Suprapubic skin (tissue), 4 donors: Measurements from ENCODE around the gene CHRNB2. TPM values are rescaled to one million over a fixed set of nuclear protein-coding genes. Genes with fewer than 3 reads are reported as not detected.

Source experiments
- DNase-seq, 2 donors: peaks; one replicate each; pipeline ENCODE4 v3.0.0-alpha.2; 2019; ENCODE audit warnings: low spot score in 2 of 2
- H3K27ac ChIP-seq: fragments of 200-600 bp; sonication (generic); one replicate; pipeline ENCODE4 v1.5.1; 2019
- H3K27me3 ChIP-seq: fragments of 200-600 bp; sonication (generic); one replicate; pipeline ENCODE4 v1.5.1; 2019
- H3K36me3 ChIP-seq: fragments of 200-600 bp; sonication (generic); one replicate; pipeline ENCODE4 v1.5.1; 2019
- H3K4me1 ChIP-seq: fragments of 200-600 bp; sonication (generic); one replicate; pipeline ENCODE4 v1.5.1; 2019
- H3K4me3 ChIP-seq: fragments of 200-600 bp; sonication (generic); one replicate; pipeline ENCODE4 v1.5.1; 2019; ENCODE audit warnings: mild to moderate bottlenecking
- H3K9me3 ChIP-seq: fragments of 200-600 bp; sonication (generic); one replicate; pipeline ENCODE4 v1.5.1; 2019
- EP300 ChIP-seq: sonication (generic); formaldehyde crosslinking; IDR thresholded peaks from one replicate; pipeline ENCODE4 v1.6.1; 2017; ENCODE audit warnings: antibody characterized with exemption
- POLR2A ChIP-seq, 2 donors: fragments of 450-650 bp; IDR thresholded peaks; one replicate each; pipeline ENCODE4 v1.6.1; 2017; ENCODE audit warnings: antibody characterized with exemption in 2 of 2, mild to moderate bottlenecking in 2 of 2, moderate library complexity in 2 of 2
- POLR2AphosphoS5 ChIP-seq, 3 donors: sonication (generic); formaldehyde crosslinking; IDR thresholded peaks; one replicate each; pipeline ENCODE4 v1.6.1; 2017; ENCODE audit warnings: antibody characterized with exemption in 3 of 3
- WGBS: methylation state at CpG from one replicate; pipeline ENCODE4 v1.1.5; 2018; 5-methylcytosine and 5-hydroxymethylcytosine counted together
- total RNA-seq, 4 donors: library from RNA; depleted of rRNA; stranded (reverse); fragments of >200 nt; gene quantifications; one replicate each; pipeline ENCODE4 v1.1.0, GENCODE V29; 2016
- TF ChIP-seq, protein P1 (sequence below), 2 donors: fragments of 200-600 bp in 1 of 2; fragments of 450-650 bp in 1 of 2; sonication (generic) in 1 of 2; IDR thresholded peaks; one replicate each; pipeline ENCODE4 v1.5.1; 2016 to 2019; ENCODE audit warnings: antibody characterized with exemption in 2 of 2, mild to moderate bottlenecking in 1 of 2, moderate library complexity in 1 of 2

Gene CHRNB2
- total RNA-seq, 4 donors from 2014 or later, result 0.26 to 0.83 (median 0.33) TPM

DNA sequence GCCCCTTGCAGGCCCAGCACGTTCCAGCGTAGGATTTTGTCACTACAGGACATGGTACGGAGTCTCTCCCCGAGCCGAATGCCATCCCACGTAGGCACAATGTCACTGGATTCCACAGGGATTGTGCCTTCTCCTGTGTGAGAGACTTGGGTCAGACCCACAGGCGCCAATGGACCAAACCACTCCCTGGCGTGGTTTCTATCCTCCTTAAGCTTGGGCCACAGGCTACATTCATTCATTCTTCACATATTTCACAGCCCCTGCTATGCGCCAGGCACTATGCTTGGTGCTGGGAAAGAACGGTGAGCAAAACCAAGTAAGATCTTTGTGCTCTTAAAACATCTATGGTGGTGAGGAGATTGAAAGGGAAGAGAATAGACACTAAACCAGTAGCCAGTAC, 18.7 kb downstream of the CHRNB2 start:
- no peak overlapping the region for H3K4me3 ChIP-seq
- no peaks in the 10 kb centered on the region for H3K27me3 ChIP-seq
- no peak for DNase-seq
- no peaks in the 10 kb centered on the region for H3K9me3 ChIP-seq
- TF ChIP-seq POLR2A (IDR thresholded peaks at IDR 0.05) (no peak), POLR2AphosphoS5 (IDR thresholded peaks at IDR 0.05) (no peak), EP300 (no peak)
- TF ChIP-seq, protein P1, sequence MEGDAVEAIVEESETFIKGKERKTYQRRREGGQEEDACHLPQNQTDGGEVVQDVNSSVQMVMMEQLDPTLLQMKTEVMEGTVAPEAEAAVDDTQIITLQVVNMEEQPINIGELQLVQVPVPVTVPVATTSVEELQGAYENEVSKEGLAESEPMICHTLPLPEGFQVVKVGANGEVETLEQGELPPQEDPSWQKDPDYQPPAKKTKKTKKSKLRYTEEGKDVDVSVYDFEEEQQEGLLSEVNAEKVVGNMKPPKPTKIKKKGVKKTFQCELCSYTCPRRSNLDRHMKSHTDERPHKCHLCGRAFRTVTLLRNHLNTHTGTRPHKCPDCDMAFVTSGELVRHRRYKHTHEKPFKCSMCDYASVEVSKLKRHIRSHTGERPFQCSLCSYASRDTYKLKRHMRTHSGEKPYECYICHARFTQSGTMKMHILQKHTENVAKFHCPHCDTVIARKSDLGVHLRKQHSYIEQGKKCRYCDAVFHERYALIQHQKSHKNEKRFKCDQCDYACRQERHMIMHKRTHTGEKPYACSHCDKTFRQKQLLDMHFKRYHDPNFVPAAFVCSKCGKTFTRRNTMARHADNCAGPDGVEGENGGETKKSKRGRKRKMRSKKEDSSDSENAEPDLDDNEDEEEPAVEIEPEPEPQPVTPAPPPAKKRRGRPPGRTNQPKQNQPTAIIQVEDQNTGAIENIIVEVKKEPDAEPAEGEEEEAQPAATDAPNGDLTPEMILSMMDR (IDR thresholded peaks at IDR 0.05), result no peak
- no peak overlapping the region for H3K27ac ChIP-seq
- 93% methylated on average over 4 of the region's 10 CpGs for WGBS
- peaks cover 100% of the 10 kb centered on the region for H3K36me3 ChIP-seq
- no peaks in the 10 kb centered on the region for H3K4me1 ChIP-seq

DNA sequence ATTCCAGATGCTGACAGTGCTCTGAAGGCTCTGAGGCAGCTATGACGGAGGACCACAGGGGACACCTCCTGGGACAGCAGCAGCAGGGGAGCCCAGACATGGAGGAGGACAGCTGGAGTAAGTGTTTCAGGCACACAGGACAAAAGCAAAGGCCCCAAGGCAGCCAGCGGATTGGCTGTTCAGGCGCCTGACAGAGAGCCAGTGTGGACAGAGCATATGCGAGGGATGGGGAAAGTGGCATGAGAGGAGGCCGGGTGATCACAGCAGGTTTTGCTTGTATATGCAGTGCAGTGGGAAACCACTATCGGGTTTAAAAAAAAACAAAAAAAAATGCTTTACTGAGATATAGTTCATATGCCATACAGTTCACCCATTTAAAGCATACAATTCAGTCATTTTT, 19.1 kb downstream of the CHRNB2 start:
- Histone ChIP-seq H3K4me1 (no peaks in the 10 kb centered on the region), H3K36me3 (peaks cover 100% of the 10 kb centered on the region), H3K27ac (no peak overlapping the region), H3K9me3 (no peaks in the 10 kb centered on the region), H3K27me3 (no peaks in the 10 kb centered on the region), H3K4me3 (no peak overlapping the region)
- DNase-seq, result no peak
- WGBS, result 93% methylated on average over 6 of the region's 6 CpGs
- TF ChIP-seq, protein P1 (IDR thresholded peaks at IDR 0.05), result no peak
- TF ChIP-seq POLR2A (IDR thresholded peaks at IDR 0.05) (no peak), POLR2AphosphoS5 (IDR thresholded peaks at IDR 0.05) (no peak), EP300 (no peak)

GRCh38 chr1:154589780-154590179, 22.2 kb downstream of the CHRNB2 start:
- WGBS, result 96% methylated on average over 6 of the region's 10 CpGs
- Histone ChIP-seq H3K36me3 (peaks cover 100% of the 10 kb centered on the region), H3K4me1 (no peaks in the 10 kb centered on the region)

GRCh38 chr1:154590756-154591155, 23.2 kb downstream of the CHRNB2 start:
- no peak overlapping the region for H3K4me3 ChIP-seq
- H3K27me3 ChIP-seq, result no peaks in the 10 kb centered on the region
- TF ChIP-seq POLR2AphosphoS5 (IDR thresholded peaks at IDR 0.05) (no peak), EP300 (no peak), POLR2A (IDR thresholded peaks at IDR 0.05) (no peak)
- TF ChIP-seq, protein P1 (IDR thresholded peaks at IDR 0.05), result no peak
- H3K4me1 ChIP-seq, result no peaks in the 10 kb centered on the region
- 93% methylated on average over 5 of the region's 5 CpGs for WGBS
- no peaks in the 10 kb centered on the region for H3K9me3 ChIP-seq
- peaks cover 100% of the 10 kb centered on the region for H3K36me3 ChIP-seq
- H3K27ac ChIP-seq, result no peak overlapping the region
- DNase-seq, result no peak

More at GRCh38 chr1:154589780-154590179, 22.2 kb downstream of the CHRNB2 start:
- Histone ChIP-seq H3K4me3 (no peak overlapping the region), H3K27ac (no peak overlapping the region), H3K27me3 (no peaks in the 10 kb centered on the region), H3K9me3 (no peaks in the 10 kb centered on the region)
- DNase-seq, result no peak
- no peak for TF ChIP-seq EP300
- TF ChIP-seq, protein P1 (IDR thresholded peaks at IDR 0.05), result no peak

GRCh38 chr1:154591206-154591605, 23.6 kb downstream of the CHRNB2 start:
- TF ChIP-seq POLR2A (IDR thresholded peaks at IDR 0.05) (no peak), EP300 (no peak), POLR2AphosphoS5 (IDR thresholded peaks at IDR 0.05) (no peak)
- TF ChIP-seq, protein P1 (IDR thresholded peaks at IDR 0.05), result no peak
- Histone ChIP-seq H3K27me3 (no peaks in the 10 kb centered on the region), H3K4me3 (no peak overlapping the region), H3K36me3 (peaks cover 100% of the 10 kb centered on the region), H3K4me1 (no peaks in the 10 kb centered on the region), H3K9me3 (no peaks in the 10 kb centered on the region), H3K27ac (no peak overlapping the region)
- 94% methylated on average over 7 of the region's 7 CpGs for WGBS
- DNase-seq, result no peak
